GM23338 (cell line): ENCODE results near the gene MAST4.

Experiments used
- CREB1 ChIP-seq: fragments of 250-450 bp; sonication (Bioruptor Pico); IDR thresholded peaks from 2 replicates; pipeline ENCODE4 v1.5.0; 2020; ENCODE audit warnings: low read depth, mild to moderate bottlenecking, moderate library complexity
- CTCF ChIP-seq, 2 experiments: fragments of 200-600 bp in 1 of 2; sonication (generic) in 1 of 2; conservative IDR thresholded peaks; 2 replicates each; pipeline versions ENCODE4 v1.5.1 to v1.6.1; 2016 to 2017; ENCODE audit warnings: antibody characterized with exemption in 2 of 2, low read depth in 2 of 2, mild to moderate bottlenecking in 2 of 2, moderate library complexity in 1 of 2
- EZH2 ChIP-seq: fragments of 200-600 bp; sonication (generic); IDR thresholded peaks from one replicate; pipeline ENCODE4 v1.8.0; 2017; ENCODE audit warnings: antibody characterized with exemption, mild to moderate bottlenecking, low read depth; ENCODE audit not compliant: unreplicated experiment
- EZH2phosphoT487 ChIP-seq: fragments of 200-600 bp; sonication (generic); IDR thresholded peaks from one replicate; pipeline ENCODE4 v1.8.1; 2018; ENCODE audit warnings: antibody characterized with exemption; ENCODE audit not compliant: unreplicated experiment
- JUNB ChIP-seq: IDR thresholded peaks from one replicate; pipeline ENCODE4 v1.6.1; 2016; ENCODE audit warnings: antibody characterized with exemption; ENCODE audit not compliant: unreplicated experiment
- NANOG ChIP-seq: IDR thresholded peaks from 2 replicates; pipeline ENCODE4 v1.6.1; 2016; ENCODE audit warnings: antibody characterized with exemption, borderline replicate concordance
- POLR2AphosphoS5 ChIP-seq: IDR thresholded peaks from 2 replicates; pipeline ENCODE4 v1.6.1; 2016; ENCODE audit warnings: antibody characterized with exemption, low read depth
- ZNF114 ChIP-seq: fragments of 250-450 bp; sonication (Bioruptor Pico); IDR thresholded peaks from 2 replicates; pipeline ENCODE4 v1.5.0; 2020; ENCODE audit warnings: mild to moderate bottlenecking, moderate library complexity
- TF ChIP-seq, protein P1 (sequence below): IDR thresholded peaks from one replicate; pipeline ENCODE4 v1.6.1; 2018; ENCODE audit warnings: antibody characterized with exemption; ENCODE audit not compliant: unreplicated experiment
- TF ChIP-seq, protein P2 (sequence below): fragments of 250-450 bp; sonication (Bioruptor Pico); IDR thresholded peaks from 2 replicates; pipeline ENCODE4 v1.5.0; 2020; ENCODE audit warnings: mild to moderate bottlenecking, moderate library complexity
- TF ChIP-seq, protein P3 (sequence below): IDR thresholded peaks from 2 replicates; pipeline ENCODE4 v1.6.1; 2016; ENCODE audit warnings: antibody characterized with exemption

- TF ChIP-seq, protein P1, sequence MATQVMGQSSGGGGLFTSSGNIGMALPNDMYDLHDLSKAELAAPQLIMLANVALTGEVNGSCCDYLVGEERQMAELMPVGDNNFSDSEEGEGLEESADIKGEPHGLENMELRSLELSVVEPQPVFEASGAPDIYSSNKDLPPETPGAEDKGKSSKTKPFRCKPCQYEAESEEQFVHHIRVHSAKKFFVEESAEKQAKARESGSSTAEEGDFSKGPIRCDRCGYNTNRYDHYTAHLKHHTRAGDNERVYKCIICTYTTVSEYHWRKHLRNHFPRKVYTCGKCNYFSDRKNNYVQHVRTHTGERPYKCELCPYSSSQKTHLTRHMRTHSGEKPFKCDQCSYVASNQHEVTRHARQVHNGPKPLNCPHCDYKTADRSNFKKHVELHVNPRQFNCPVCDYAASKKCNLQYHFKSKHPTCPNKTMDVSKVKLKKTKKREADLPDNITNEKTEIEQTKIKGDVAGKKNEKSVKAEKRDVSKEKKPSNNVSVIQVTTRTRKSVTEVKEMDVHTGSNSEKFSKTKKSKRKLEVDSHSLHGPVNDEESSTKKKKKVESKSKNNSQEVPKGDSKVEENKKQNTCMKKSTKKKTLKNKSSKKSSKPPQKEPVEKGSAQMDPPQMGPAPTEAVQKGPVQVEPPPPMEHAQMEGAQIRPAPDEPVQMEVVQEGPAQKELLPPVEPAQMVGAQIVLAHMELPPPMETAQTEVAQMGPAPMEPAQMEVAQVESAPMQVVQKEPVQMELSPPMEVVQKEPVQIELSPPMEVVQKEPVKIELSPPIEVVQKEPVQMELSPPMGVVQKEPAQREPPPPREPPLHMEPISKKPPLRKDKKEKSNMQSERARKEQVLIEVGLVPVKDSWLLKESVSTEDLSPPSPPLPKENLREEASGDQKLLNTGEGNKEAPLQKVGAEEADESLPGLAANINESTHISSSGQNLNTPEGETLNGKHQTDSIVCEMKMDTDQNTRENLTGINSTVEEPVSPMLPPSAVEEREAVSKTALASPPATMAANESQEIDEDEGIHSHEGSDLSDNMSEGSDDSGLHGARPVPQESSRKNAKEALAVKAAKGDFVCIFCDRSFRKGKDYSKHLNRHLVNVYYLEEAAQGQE = no peak
- TF ChIP-seq CTCF (conservative IDR thresholded peaks at IDR 0.05; ENCODE audit: low read depth in 2 of 2) (no peak), CREB1 (CRISPR knock-in tag) (no peak), EZH2 (no peak), POLR2AphosphoS5 (no peak), ZNF114 (CRISPR knock-in tag) (no peak), EZH2phosphoT487 (no peak), JUNB (no peak), NANOG (no peak)
- TF ChIP-seq, protein P2, sequence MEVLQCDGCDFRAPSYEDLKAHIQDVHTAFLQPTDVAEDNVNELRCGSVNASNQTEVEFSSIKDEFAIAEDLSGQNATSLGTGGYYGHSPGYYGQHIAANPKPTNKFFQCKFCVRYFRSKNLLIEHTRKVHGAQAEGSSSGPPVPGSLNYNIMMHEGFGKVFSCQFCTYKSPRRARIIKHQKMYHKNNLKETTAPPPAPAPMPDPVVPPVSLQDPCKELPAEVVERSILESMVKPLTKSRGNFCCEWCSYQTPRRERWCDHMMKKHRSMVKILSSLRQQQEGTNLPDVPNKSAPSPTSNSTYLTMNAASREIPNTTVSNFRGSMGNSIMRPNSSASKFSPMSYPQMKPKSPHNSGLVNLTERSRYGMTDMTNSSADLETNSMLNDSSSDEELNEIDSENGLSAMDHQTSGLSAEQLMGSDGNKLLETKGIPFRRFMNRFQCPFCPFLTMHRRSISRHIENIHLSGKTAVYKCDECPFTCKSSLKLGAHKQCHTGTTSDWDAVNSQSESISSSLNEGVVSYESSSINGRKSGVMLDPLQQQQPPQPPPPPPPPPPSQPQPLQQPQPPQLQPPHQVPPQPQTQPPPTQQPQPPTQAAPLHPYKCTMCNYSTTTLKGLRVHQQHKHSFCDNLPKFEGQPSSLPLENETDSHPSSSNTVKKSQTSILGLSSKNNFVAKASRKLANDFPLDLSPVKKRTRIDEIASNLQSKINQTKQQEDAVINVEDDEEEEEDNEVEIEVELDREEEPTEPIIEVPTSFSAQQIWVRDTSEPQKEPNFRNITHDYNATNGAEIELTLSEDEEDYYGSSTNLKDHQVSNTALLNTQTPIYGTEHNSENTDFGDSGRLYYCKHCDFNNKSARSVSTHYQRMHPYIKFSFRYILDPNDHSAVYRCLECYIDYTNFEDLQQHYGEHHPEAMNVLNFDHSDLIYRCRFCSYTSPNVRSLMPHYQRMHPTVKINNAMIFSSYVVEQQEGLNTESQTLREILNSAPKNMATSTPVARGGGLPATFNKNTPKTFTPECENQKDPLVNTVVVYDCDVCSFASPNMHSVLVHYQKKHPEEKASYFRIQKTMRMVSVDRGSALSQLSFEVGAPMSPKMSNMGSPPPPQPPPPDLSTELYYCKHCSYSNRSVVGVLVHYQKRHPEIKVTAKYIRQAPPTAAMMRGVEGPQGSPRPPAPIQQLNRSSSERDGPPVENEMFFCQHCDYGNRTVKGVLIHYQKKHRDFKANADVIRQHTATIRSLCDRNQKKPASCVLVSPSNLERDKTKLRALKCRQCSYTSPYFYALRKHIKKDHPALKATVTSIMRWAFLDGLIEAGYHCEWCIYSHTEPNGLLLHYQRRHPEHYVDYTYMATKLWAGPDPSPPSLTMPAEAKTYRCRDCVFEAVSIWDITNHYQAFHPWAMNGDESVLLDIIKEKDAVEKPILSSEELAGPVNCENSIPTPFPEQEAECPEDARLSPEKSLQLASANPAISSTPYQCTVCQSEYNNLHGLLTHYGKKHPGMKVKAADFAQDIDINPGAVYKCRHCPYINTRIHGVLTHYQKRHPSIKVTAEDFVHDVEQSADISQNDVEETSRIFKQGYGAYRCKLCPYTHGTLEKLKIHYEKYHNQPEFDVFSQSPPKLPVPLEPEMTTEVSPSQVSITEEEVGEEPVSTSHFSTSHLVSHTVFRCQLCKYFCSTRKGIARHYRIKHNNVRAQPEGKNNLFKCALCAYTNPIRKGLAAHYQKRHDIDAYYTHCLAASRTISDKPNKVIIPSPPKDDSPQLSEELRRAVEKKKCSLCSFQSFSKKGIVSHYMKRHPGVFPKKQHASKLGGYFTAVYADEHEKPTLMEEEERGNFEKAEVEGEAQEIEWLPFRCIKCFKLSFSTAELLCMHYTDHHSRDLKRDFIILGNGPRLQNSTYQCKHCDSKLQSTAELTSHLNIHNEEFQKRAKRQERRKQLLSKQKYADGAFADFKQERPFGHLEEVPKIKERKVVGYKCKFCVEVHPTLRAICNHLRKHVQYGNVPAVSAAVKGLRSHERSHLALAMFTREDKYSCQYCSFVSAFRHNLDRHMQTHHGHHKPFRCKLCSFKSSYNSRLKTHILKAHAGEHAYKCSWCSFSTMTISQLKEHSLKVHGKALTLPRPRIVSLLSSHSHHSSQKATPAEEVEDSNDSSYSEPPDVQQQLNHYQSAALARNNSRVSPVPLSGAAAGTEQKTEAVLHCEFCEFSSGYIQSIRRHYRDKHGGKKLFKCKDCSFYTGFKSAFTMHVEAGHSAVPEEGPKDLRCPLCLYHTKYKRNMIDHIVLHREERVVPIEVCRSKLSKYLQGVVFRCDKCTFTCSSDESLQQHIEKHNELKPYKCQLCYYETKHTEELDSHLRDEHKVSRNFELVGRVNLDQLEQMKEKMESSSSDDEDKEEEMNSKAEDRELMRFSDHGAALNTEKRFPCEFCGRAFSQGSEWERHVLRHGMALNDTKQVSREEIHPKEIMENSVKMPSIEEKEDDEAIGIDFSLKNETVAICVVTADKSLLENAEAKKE (CRISPR knock-in tag) = no peak
- TF ChIP-seq, protein P3, sequence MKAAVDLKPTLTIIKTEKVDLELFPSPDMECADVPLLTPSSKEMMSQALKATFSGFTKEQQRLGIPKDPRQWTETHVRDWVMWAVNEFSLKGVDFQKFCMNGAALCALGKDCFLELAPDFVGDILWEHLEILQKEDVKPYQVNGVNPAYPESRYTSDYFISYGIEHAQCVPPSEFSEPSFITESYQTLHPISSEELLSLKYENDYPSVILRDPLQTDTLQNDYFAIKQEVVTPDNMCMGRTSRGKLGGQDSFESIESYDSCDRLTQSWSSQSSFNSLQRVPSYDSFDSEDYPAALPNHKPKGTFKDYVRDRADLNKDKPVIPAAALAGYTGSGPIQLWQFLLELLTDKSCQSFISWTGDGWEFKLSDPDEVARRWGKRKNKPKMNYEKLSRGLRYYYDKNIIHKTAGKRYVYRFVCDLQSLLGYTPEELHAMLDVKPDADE = no peak
These were observed 301.2 kb downstream of the MAST4 start for GRCh38 chr5:66897356-66897755.
